UCSD-AML1 (cell line): ENCODE measurements around the gene PAX2.

Experiments
- DNase-seq: peaks from one replicate; lab custom pipeline; 2025; ENCODE audit not compliant: unreplicated experiment; lab: John Stamatoyannopoulos, UW

PAX2 gene

GRCh38 chr10:100831742-100832141, 86.4 kb downstream of the PAX2 start:
- DNase-seq = no peak

GRCh38 chr10:100835810-100836209, 90.4 kb downstream of the PAX2 start:
- DNase-seq = no peak

GRCh38 chr10:100836891-100837290, 91.5 kb downstream of the PAX2 start:
- no peak for DNase-seq

- no peak for DNase-seq
Observed at GRCh38 chr10:100837300-100837699, 91.9 kb downstream of the PAX2 start.

- DNase-seq = no peak
Observed at GRCh38 chr10:100838986-100839385, 93.6 kb downstream of the PAX2 start.

GRCh38 chr10:100841528-100841927, 96.1 kb downstream of the PAX2 start:
- no peak for DNase-seq

GRCh38 chr10:100847440-100847839, 102.1 kb downstream of the PAX2 start:
- DNase-seq = no peak

GRCh38 chr10:100848770-100849169, 103.4 kb downstream of the PAX2 start:
- DNase-seq = no peak

- no peak for DNase-seq
Observed at GRCh38 chr10:100858261-100858660, 112.9 kb downstream of the PAX2 start.

- DNase-seq = no peak
Observed at GRCh38 chr10:100858747-100859483, 113.5 kb downstream of the PAX2 start.

- DNase-seq = no peak
Observed at GRCh38 chr10:100859484-100859763, 114.0 kb downstream of the PAX2 start.

GRCh38 chr10:100863433-100863832, 118.1 kb downstream of the PAX2 start:
- no peak for DNase-seq

GRCh38 chr10:100864036-100864885, 118.9 kb downstream of the PAX2 start:
- no peak for DNase-seq

GRCh38 chr10:100864978-100865377, 119.6 kb downstream of the PAX2 start:
- DNase-seq = no peak

GRCh38 chr10:100866010-100866409, 120.6 kb downstream of the PAX2 start:
- no peak for DNase-seq

GRCh38 chr10:100866575-100867098, 121.3 kb downstream of the PAX2 start:
- no peak for DNase-seq

GRCh38 chr10:100867261-100867963, 122.0 kb downstream of the PAX2 start:
- DNase-seq = no peak

GRCh38 chr10:100868382-100868781, 123.0 kb downstream of the PAX2 start:
- no peak for DNase-seq

- DNase-seq = no peak
Observed at GRCh38 chr10:100869399-100869798, 124.0 kb downstream of the PAX2 start.

GRCh38 chr10:100872034-100872791, 126.8 kb downstream of the PAX2 start:
- DNase-seq = peak; percentile 54
